ENCODE results near the gene MYO1A. TPM values are rescaled to one million over a fixed set of nuclear protein-coding genes. Genes with fewer than 3 reads are reported as not detected.

The MYO1A gene
- total RNA-seq, 1 experiment from 2014 or later, result 0.12 TPM

DNA sequence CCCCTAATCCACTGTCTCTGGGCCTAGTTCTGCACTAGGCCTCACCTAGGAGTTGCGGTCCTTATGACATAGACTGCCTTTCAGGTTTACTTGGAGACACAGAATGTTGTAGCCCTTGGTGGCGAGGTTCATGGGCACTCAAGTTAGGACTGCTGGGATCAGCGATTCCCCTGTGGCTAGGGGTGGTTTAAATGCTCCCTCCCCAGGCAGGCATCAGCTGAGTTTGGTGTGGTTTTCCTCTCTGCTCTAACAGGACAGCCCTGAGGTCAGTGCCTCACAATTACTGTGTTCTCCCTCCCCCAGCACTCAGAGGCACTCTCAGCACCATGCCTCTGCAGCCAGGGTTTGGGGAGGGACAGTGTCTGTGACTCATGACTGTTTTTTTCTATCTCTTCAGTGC is 70.3 kb downstream of the MYO1A start:
- Mint-ChIP-seq H3K4me1 (ENCODE audit: insufficient read depth, unreplicated experiment) (peaks cover 15% of the 10 kb centered on the region), H3K4me3 (ENCODE audit: unreplicated experiment) (no peak overlapping the region), H3K9me3 (ENCODE audit: unreplicated experiment) (no peaks in the 10 kb centered on the region), H3K27ac (ENCODE audit: low read depth, unreplicated experiment) (peak overlapping the region; percentile 66), H3K27me3 (ENCODE audit: insufficient read depth, unreplicated experiment) (no peaks in the 10 kb centered on the region), H3K36me3 (ENCODE audit: insufficient read depth, unreplicated experiment) (no peaks in the 10 kb centered on the region)
- TF ChIP-seq, protein P1, sequence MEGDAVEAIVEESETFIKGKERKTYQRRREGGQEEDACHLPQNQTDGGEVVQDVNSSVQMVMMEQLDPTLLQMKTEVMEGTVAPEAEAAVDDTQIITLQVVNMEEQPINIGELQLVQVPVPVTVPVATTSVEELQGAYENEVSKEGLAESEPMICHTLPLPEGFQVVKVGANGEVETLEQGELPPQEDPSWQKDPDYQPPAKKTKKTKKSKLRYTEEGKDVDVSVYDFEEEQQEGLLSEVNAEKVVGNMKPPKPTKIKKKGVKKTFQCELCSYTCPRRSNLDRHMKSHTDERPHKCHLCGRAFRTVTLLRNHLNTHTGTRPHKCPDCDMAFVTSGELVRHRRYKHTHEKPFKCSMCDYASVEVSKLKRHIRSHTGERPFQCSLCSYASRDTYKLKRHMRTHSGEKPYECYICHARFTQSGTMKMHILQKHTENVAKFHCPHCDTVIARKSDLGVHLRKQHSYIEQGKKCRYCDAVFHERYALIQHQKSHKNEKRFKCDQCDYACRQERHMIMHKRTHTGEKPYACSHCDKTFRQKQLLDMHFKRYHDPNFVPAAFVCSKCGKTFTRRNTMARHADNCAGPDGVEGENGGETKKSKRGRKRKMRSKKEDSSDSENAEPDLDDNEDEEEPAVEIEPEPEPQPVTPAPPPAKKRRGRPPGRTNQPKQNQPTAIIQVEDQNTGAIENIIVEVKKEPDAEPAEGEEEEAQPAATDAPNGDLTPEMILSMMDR (IDR thresholded peaks at IDR 0.05; ENCODE audit: unreplicated experiment), result no peak
- DNase-seq (ENCODE audit: unreplicated experiment), result no peak
- POLR2A ChIA-PET, result interaction anchor here (0.6 to 1.1 kb wide), 3 partner anchors 81 to 334 kb away, joined by 3 read pairs; partner anchors contain the start of gene ATP5F1B
- intact Hi-C loops (cut with micrococcal nuclease), result no loop called here
- no TSS peak for BruUV-seq (replicated peaks)
- CTCF ChIA-PET, result interaction anchor here (0.6 to 0.8 kb wide), 3 partner anchors 81 to 176 kb away, joined by 3 read pairs; no protein-coding TSS in a partner anchor

Other genes starting within 250 kb of the MYO1A start
- not detected in 2 replicates for gene SDR9C7, start 115.7 kb downstream of the MYO1A start, total RNA-seq (2022)
- 0.10 and 0.16 TPM in 2 replicates for gene RDH16, start 92.5 kb downstream of the MYO1A start, total RNA-seq (2022)
- 5.2 and 6.2 TPM in 2 replicates for gene ZBTB39, start 43.6 kb downstream of the MYO1A start, total RNA-seq (2022)
- gene TAC3, start 33.6 kb downstream of the MYO1A start, total RNA-seq (2022), result not detected in 2 replicates
- 17.5 and 22.5 TPM in 2 replicates for gene NEMP1, start 28.7 kb upstream of the MYO1A start, total RNA-seq (2022)
- gene NAB2, start 39.0 kb upstream of the MYO1A start, total RNA-seq (2022), result 25.8 and 30.6 TPM in 2 replicates
- 99.7 and 122 TPM in 2 replicates for gene STAT6, start 61.2 kb upstream of the MYO1A start, total RNA-seq (2022)
- gene LRP1, start 78.4 kb upstream of the MYO1A start, total RNA-seq (2022), result 18.9 and 25.3 TPM in 2 replicates
- gene LRP1-AS, start 97.5 kb upstream of the MYO1A start, total RNA-seq (2022), result not detected in 2 replicates
- gene NXPH4, start 166.7 kb upstream of the MYO1A start, total RNA-seq (2022), result 2.2 and 2.8 TPM in 2 replicates
- 375 and 421 TPM in 2 replicates for gene SHMT2, start 179.6 kb upstream of the MYO1A start, total RNA-seq (2022)
- 2.5 and 2.8 TPM in 2 replicates for gene STAC3, start 201.1 kb upstream of the MYO1A start, total RNA-seq (2022)